NCI-H1092 treated with DMSO at 0.1 percent for 48 hours (cell line): ENCODE data around the gene DENND1B.
"Not testable (repeated sequence)": the region's sequence is repeated elsewhere in the genome, so short reads cannot be mapped to it uniquely, and the experiment has no call there.

Source experiments
- DNase-seq: peaks from one replicate; lab custom pipeline; 2025; lab: John Stamatoyannopoulos, UW

The DENND1B gene

DNA sequence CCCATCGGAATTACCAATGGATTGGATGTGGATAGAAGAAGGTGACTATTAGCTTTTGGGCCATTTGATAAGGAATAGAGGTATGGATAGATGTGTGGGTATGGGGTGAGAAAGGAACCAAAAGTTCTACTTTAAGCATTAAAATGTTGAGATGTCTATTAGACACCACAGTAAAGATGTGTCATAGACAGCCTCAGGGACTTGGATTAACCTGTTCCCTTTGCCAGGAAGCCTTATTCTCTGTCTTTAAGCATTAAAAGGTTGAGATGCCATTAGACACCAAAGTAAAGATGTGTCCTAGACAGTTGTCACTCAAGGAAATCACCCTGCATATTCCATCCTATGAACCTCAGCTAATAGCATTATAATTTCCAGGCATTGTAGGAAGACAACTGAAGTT, 11.0 kb upstream of the DENND1B start:
- no peak for DNase-seq

DNA sequence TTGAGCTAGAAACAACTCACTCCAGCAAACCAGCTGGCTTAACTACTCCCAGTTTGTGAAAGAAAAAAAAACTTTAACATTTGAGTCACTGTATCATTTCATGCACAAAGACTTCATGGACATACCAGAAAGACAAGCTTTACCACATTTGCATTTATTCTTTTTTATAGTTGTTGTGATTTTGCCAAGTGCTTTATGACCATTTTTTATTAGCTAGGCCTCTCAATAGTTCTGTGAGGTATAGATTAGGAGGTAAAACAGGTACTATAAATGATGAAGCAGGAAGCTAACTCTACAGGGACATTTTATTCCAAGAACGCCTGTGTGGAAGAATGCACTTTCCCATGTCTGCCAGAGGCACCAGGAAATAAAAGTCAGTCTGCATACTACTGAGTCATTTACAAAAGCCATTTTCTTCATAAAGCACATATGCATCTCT, 8.2 kb upstream of the DENND1B start:
- DNase-seq = no peak

DNA sequence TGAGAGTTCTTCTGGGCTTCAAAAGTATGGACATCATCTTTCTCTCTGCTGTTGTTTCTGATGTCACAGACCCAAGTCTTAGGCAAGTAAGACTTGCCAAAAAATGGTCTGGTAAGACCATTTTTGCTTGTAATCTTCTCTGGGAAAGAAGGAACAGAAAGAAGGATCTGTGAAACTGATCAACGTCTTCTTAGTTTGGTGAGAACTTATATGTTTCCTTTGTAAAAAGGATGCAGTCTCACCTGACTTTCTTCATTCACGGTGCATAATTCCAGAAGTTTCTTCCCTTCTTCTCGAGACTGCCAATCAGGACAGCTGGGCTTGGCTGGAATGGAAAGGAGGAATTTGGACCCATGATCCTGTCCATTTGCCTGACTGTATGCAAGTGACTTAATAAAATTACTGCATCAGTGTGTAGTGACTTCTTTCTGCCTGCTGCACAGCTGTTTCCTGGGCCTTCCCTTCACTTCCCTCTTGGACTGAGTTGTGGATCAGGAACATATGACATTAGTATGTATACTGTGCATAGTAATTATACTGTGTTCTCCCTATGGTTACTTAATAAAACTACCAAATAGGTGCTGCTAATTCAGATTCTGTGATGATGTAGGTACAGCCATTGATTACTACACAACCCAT, 7.6 kb upstream of the DENND1B start:
- no peak for DNase-seq

DNA sequence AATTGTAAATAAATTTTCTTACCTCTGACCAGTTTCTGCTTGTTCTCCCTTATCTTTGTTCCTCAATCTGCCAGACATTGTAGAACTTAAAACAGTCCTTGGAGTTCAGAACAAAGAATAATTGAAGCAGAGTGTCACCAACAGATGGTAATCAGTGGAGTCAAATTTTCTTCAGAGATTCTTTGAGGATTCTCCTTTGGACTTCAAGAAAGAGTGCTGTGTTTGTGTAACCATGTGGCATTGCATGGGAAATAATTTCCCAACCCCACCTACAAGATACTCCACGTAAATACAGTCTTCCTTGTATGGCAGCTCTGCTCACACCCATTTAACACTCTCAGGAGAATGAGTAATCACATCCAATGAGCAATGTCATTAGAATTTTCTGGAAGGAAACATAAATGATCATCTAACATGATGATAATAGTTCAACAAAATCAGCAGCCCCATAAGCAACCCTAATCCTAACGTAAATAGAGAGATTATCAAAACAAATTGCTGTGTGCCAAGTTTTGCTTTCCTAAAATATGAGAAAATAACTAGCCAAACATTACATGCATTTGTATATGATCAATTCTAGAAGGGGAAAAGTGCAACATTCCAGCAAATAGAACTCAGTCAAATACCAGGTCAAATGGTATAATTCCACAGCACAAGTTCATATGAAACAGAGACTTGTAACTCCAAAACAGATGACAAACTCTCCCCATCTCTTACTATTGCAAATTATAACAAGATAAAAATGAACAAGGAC, 6.9 kb upstream of the DENND1B start:
- DNase-seq = no peak

DNA sequence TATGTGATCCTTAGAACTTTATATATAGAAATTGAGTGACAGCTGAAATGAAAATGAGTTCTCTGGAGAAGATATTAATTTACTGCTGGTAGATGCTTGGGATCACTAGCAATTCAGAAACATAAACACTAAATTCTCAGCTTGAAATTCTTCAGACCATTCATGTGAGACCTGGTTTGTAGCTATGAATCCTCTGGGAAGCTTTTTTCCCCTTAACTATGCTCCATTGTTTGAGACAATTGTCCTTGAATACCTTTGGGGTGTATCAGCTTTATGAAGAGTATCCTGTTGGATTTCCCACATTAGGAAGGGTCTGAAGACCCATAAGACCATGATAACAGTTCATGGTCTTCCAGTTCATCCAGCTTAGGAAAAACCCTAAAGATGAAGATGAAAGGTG, 4.6 kb upstream of the DENND1B start:
- no peak for DNase-seq

DNA sequence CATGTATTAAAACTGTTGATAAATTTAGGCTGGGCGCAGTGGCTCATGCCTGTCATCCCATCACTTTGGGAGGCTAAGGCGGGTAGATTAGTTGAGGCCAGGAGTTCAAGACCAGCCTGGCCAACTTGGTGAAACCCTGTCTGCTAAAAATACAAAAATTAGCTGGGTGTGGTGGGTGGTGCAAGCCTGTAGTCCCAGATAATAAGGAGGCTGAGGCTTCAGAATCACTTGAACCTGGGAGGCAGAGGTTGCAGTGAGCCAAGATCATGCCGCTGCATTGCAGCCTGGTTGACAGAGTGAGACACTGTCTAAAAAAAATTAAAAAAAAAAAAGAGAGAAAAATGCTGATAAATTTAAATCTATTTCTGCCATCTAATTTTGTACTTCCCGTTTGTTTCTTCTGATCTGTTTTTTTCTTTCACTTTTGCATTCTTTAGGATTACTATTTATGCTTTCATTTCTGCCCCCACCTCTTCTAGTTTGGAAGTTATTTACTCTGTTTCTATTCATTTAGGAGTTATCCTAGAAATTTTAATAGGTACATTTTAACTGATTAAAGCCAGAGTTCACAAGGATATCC, 3.2 kb upstream of the DENND1B start:
- DNase-seq = no peak

DNA sequence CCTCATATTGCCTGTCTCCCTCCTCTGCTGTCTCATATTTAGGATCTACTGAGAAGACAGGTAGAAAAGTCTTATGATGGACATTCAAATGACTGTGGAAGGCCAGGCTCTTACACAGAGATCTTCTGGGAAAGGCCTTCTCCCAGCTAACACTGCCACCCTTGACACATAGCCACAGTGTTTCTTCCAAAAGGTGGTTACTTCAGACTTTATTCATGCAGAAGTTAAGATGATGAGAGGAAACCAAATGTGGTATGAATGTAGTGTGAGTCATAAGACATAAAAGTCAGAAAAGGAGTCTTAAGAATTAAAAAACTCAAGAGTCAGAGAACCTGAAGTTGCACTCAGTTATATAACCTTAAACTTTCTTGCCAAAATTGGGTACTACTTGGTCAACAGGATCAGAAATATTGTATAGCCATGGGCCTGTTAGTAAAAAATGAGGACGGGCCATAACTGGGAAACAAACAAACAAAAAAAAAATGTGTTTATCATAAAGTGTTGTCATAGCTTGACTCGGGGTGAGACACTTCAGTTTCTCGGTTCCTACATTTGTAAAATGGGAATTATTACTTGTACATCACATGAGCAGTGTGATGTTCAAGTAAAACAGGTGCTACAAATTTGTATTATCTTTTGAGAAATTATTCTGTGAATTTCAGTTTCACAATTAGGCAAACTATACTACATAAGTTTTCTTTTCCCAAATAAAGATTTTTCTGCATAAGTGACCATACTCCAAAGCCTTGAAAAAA, 1.2 kb upstream of the DENND1B start:
- no peak for DNase-seq

DNA sequence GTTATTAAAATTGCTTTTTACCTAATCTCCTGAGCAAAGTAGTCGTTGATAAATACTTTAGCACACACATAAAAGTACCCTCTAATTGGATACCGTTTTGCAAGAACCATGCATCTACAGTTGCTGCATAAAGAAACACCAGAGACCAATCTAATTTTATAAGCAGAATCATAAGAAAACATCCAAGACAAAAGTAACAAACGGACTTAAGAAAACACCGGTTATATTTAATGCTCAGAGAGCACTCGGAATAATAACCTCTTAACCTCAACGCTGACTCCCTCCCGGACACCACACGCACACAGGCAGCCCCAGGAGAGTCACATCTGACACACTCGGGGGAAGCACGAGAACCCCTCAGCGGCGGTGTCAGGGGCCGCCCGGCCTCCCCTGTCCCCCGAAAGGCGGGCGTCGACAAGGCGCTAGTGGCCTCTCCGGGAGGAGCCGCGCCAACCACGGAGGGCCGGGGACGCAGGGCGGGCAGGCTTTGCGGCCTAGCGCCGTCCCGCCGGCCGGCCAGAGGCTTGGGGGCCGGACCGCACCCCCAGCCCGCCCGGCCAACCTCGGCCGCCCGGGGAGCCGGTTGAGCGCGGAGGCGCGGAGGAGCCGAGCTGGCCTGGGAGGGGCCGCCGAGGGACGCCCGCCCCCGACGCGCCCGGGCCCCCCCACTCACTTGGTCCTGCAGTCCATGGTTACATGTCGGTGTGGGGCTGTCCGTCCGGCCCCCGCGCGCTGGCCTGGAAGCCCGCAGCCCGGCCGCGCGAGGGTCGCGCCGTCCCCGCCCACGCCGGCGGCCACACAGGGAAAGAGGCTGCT, 606 bp downstream of the DENND1B start:
- DNase-seq = peak; percentile 14

DNA sequence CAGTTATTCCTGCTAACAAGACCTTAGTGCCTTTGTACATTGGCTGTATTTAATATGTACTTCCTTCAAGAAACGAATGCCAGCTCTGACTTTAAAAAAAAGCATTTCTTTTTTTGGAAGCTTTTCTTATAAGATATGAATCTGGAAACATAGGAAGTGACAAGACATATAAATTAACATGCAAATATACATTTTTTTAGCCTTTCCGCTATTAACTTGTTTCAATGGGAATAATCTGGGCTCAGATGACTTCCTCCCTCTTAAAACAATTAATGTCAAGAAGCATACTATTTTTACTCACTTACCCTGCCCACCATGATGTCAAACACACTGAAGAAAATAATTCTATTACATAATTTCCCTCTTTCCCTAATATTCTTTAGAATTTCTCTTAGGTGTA, 1.4 kb downstream of the DENND1B start:
- no peak for DNase-seq

DNA sequence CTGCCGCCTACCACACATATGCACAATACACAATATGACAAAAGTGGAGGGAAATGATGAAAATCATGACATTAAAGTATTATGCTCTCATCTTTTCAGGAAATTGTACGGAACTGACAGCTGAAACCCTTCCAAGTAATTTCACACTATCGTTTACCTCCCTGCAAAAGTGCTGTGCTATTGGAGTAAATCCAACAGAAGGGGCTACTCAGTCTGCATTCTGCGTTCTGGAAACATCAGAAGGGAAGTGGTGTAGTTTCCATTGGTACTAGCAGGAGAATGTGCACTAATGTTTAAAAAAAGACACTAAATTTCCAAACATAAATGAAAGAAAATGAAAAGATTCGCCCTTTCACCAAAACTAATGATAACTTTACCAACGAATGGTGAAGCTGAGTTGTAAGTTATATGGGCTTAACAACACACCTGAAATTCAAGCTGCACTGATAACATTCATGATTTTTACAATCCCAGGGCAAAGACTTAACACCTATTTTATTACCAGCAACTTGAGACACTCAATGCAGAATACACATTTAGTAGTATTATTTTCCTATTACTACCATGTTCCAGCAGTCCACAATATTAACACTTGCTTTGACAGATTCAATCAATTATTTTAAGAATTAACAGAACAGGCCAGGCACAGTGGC, 3.2 kb downstream of the DENND1B start:
- DNase-seq = no peak

DNA sequence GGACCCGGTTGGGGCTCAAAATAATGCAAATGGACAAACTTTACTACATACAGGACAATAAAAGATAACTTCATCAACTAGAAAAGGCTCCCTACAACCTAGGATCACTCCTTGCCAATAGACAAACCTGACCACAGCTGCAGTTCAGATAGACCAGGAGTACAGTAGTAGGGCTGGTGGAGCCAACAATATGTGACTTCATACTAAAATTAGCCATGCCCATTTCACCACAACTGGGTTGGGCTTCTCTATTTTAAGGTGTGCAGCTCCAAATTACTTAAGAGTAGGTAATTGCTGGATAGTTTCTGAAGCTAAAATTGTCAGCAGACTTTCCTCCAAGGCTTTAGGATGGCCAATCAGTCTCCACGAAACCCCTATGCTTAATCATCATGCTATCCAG, 3.9 kb downstream of the DENND1B start:
- DNase-seq = no peak

DNA sequence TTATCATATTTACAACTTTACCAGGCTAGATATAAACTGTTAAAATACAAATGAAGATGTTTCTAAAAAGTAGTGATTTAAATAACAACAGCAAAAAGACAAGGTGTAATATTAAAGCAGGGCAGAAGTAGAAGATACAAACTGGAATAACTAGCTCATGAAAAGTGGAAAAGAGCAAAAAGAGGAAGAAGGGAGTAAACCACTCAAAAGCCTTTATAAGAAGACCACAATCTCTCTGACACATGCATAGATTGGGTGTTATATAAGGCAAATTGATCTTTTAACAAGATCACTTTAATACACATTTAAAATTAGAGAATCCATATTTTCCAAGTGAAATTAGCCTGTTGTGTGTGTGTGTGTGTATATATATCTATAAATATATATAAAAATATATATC, 5.0 kb downstream of the DENND1B start:
- no peak for DNase-seq

DNA sequence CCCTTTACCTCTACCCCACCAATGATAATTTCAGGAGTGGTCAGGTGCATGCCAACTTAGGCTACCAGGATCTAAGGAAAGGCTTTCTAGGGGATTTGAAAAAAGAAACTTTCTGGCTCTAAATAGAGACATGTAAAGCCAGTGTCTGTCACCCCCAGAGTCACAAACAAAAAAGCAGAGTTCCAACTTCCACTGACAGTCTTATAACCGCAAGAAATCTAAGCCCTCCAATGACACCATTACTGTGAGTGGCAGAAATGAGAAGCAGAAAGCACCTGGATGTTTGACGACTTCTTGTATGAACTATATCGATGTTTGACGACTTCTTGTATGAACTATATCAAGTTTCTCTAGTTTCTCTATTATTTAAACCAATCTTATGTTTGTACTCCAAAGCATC, 6.0 kb downstream of the DENND1B start:
- DNase-seq = no peak

DNA sequence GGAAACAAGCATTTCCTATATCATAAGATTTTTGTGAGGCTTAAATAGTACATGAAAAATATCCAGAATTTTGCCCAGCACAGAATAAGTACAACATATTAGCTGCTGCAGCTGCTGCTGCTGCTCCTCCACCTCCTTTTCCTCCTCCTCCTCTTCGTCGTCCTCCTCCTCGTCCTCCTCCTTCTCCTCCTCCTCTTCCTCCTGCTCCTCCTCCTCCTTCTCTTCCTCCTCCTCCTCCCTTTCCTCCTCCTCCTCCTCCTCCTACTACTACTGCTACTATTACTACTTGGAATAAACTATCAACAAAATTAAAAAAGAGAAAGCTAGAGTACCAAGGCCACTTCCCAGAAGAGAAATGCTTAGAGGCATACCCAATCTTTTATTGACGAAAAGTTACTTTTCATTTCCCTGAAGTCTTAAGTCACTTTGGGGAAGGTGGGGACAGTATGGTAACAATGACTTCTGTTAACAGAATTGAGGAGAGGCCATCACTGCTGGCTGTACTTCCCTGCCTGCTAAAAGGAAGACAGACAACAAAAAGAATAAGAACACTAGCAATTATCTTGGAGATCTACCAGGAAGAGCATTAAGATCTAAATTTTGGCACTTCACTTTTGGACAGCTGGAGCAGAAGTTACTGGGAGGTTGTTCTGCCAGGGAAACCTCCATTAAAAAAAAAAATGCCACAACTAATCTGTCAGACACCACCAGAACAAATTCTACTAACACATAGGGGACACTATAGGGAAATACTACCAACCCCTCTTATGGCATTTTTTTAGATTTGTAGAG, 7.1 kb downstream of the DENND1B start:
- DNase-seq = no peak

DNA sequence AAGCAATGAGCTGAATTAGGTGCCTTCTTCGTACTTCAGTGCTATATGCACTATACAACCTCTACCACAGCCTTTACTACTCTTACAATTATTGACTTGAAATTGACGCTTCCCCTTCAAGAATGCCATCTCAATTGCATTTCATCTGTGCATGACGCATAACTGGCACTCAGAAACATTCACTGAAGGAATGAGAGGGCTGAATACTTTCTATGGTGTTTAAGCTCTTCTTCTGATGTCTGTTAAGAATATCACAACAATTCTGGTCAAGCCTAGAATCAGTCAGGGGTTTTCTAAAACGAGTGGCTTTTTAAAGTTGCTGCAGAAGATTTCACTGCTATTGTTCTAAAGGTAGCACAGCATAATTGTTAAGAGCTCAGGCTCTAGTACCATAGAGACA, 11.5 kb downstream of the DENND1B start:
- no peak for DNase-seq

DNA sequence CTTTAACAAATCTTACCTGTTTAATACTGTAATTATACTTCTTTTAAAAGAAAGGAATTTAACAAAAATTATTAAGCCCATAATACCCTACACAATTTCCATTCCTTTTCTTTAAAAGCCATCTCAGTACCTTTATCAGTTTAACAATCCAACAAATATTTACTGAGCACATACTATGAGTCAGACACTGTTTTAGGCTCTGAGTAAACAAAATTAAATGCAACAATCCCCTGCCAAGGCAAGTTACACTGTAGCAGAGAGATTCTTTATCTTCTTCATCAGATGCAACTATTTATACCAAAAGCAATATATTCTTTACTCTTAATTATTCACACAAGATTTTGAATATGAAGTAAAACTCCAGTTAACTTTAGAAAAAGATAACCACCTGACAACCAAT, 12.0 kb downstream of the DENND1B start:
- no peak for DNase-seq

DNA sequence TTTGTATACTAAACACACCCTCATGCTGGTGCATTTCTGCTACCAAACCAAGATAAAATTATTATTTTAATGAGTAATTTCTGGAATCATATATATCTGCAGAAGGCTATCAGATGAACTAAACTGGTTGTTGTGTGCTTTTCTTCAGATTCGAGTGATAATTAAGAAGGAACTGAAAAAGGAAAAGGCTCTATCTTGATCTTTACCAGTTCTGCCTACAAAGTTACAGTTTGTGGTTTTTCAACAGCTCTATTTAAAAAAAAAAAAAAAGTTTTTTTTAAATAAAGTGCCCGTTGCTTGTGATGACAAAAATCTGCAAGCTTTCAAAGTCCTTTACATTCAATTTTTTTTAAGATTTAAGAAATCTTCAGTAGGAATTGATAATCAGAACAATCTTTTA, 13.6 kb downstream of the DENND1B start:
- no peak for DNase-seq

DNA sequence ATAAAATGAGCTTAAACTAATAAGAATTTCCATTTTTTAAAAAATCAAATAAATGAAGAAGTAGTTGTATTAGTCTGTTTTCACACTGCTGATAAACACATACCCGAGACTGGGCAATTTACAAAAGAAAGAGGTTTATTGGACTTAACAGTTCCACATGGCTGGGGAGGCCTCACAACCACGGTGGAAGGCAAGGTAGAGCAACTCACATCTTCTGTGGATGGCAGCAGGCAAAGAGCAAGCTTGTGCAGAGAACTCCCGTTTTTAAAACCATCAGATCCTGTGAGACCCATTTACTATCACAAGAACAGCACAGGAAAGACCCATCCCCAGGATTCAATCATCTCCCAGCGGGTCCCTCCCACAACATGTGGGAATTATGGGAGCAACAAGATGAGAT, 19.7 kb downstream of the DENND1B start:
- not testable (repeated sequence) for DNase-seq

DNA sequence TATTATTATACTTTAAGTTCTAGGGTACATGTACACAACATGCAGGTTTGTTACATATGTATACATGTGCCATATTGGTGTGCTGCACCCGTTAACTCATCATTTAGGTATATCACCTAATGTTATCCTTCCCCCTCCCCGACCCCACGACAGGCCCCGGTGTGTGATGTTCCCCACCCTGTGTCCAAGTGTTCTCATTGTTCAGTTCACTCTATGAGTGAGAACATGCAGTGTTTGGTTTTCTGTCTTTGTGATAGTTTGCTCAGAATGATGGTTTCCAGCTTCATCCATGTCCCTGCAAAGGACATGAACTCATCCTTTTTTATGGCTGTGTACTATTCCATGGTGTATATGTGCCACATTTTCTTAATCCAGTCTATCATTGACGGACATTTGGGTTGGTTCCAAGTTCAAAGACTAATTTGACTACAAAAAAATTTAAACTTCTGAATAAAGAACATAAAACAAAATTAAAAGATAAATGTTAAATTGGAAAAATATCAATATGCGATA, 22.6 kb downstream of the DENND1B start:
- not testable (repeated sequence) for DNase-seq

DNA sequence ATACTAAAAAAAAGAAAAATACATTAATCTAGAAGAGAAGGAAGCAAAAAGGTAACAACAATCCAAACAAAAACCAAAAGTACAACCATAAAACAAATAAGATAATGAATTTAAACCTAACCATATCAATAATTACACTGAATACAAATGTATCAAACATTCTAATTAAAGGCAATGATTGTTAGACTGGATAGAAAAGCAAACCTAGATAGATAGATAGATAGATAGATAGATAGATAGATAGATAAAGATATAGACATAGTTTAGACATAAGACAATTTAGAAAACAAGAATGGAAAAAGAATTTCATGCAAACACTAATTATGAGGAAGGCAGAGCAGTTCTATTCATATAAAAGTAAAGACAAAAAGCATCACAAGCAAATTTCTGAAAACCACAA, 24.9 kb downstream of the DENND1B start:
- DNase-seq = no peak
